SK-N-SH treated with all-trans-retinoic acid at 6 μM for 48 hours (cell line): Measurements from ENCODE around the gene PROM2.

Experiments
- ATAC-seq: fragments of 200-7000 bp; cut with Tn5 transposase; 3 replicates; pipeline ENCODE4 v1.9.1; 2020; ENCODE audit warnings: mild to moderate bottlenecking, moderate library complexity
- ARNTL ChIP-seq: fragments of 450-650 bp; formaldehyde crosslinking; IDR thresholded peaks from 2 replicates; pipeline ENCODE4 v1.5.0; 2020; ENCODE audit warnings: low read depth, mild to moderate bottlenecking, moderate library complexity, borderline replicate concordance
- BACH2 ChIP-seq: fragments of 250-450 bp; sonication (Bioruptor Pico); IDR thresholded peaks from 2 replicates; pipeline ENCODE4 v1.9.0; 2021; ENCODE audit warnings: mild to moderate bottlenecking, borderline replicate concordance
- CREB5 ChIP-seq: fragments of 250-450 bp; sonication (Bioruptor Pico); IDR thresholded peaks from 2 replicates; pipeline ENCODE4 v1.5.1; 2020; ENCODE audit warnings: low read depth, mild to moderate bottlenecking, moderate library complexity
- CSDC2 ChIP-seq: fragments of 250-450 bp; sonication (Bioruptor Pico); IDR thresholded peaks from 2 replicates; pipeline ENCODE4 v1.5.0; 2020; ENCODE audit warnings: mild to moderate bottlenecking, moderate library complexity
- CSRNP3 ChIP-seq: fragments of 250-450 bp; sonication (Bioruptor Pico); IDR thresholded peaks from 2 replicates; pipeline ENCODE4 v1.5.1; 2021; ENCODE audit warnings: mild to moderate bottlenecking, moderate library complexity
- ESRRG ChIP-seq: fragments of 250-450 bp; sonication (Bioruptor Pico); IDR thresholded peaks from 2 replicates; pipeline ENCODE4 v1.6.1; 2021; ENCODE audit warnings: mild to moderate bottlenecking
- GLIS3 ChIP-seq: fragments of 250-450 bp; sonication (Bioruptor Pico); IDR thresholded peaks from 2 replicates; pipeline ENCODE4 v1.5.0; 2020; ENCODE audit warnings: mild to moderate bottlenecking, moderate library complexity
- ISL1 ChIP-seq: fragments of 250-450 bp; sonication (Bioruptor Pico); IDR thresholded peaks from 2 replicates; pipeline ENCODE4 v2.1.2; 2022; ENCODE audit warnings: mild to moderate bottlenecking, moderate library complexity
- OSR1 ChIP-seq: fragments of 250-450 bp; sonication (Bioruptor Pico); IDR thresholded peaks from 2 replicates; pipeline ENCODE4 v1.8.0; 2022; ENCODE audit warnings: moderate library complexity, mild to moderate bottlenecking, inconsistent platforms
- PATZ1 ChIP-seq: fragments of 250-450 bp; sonication (Bioruptor Pico); IDR thresholded peaks from 2 replicates; pipeline ENCODE4 v1.8.0; 2020; ENCODE audit warnings: mild to moderate bottlenecking, moderate library complexity, borderline replicate concordance
- POU6F1 ChIP-seq: fragments of 250-450 bp; sonication (Bioruptor Pico); IDR thresholded peaks from 2 replicates; pipeline ENCODE4 v1.8.0; 2021; ENCODE audit warnings: low read depth, mild to moderate bottlenecking, moderate library complexity, borderline replicate concordance
- PPARA ChIP-seq: fragments of 250-450 bp; sonication (Bioruptor Pico); IDR thresholded peaks from 2 replicates; pipeline ENCODE4 v1.5.0; 2020; ENCODE audit warnings: mild to moderate bottlenecking, borderline replicate concordance
- RARB ChIP-seq: fragments of 250-450 bp; sonication (Bioruptor Pico); IDR thresholded peaks from 2 replicates; pipeline ENCODE4 v1.8.0; 2021; ENCODE audit warnings: mild to moderate bottlenecking, moderate library complexity
- SNAI2 ChIP-seq: fragments of 250-450 bp; sonication (Bioruptor Pico); IDR thresholded peaks from 2 replicates; pipeline ENCODE4 v1.5.0; 2020; ENCODE audit warnings: mild to moderate bottlenecking, moderate library complexity
- TCF4 ChIP-seq: fragments of 250-450 bp; sonication (Bioruptor Pico); IDR thresholded peaks from 2 replicates; pipeline ENCODE4 v1.8.0; 2021; ENCODE audit warnings: mild to moderate bottlenecking, moderate library complexity, borderline replicate concordance
- ZC3H10 ChIP-seq: fragments of 250-450 bp; sonication (Bioruptor Pico); IDR thresholded peaks from 2 replicates; pipeline ENCODE4 v1.5.1; 2021; ENCODE audit warnings: mild to moderate bottlenecking, moderate library complexity
- ZFP3 ChIP-seq: fragments of 250-450 bp; sonication (Bioruptor Pico); IDR thresholded peaks from 2 replicates; pipeline ENCODE4 v1.5.0; 2020; ENCODE audit warnings: mild to moderate bottlenecking, moderate library complexity
- ZNF70 ChIP-seq: fragments of 450-650 bp; formaldehyde crosslinking; IDR thresholded peaks from 2 replicates; pipeline ENCODE4 v1.5.0; 2020; ENCODE audit warnings: mild to moderate bottlenecking, moderate library complexity

Gene PROM2

GRCh38 chr2:95287806-95288205 is 13.6 kb downstream of the PROM2 start:
- ATAC-seq = no peak
- TF ChIP-seq SNAI2 (CRISPR knock-in tag) = no peak
- no peak for TF ChIP-seq ARNTL (CRISPR knock-in tag)
- TF ChIP-seq POU6F1 = no peak
- no peak for TF ChIP-seq TCF4

GRCh38 chr2:95289253-95289652 is 15.0 kb downstream of the PROM2 start:
- no peak for TF ChIP-seq CSDC2 (CRISPR knock-in tag)
- TF ChIP-seq TCF4 = no peak
- no peak for TF ChIP-seq OSR1 (CRISPR knock-in tag)
- TF ChIP-seq PATZ1 (CRISPR knock-in tag) = no peak
- no peak for TF ChIP-seq PPARA (CRISPR knock-in tag)
- no peak for TF ChIP-seq ISL1 (CRISPR knock-in tag)
- TF ChIP-seq ZNF70 = no peak
- no peak for TF ChIP-seq CREB5
- TF ChIP-seq CSRNP3 (CRISPR knock-in tag) = no peak
- TF ChIP-seq RARB (CRISPR knock-in tag) = no peak
- no peak for TF ChIP-seq SNAI2 (CRISPR knock-in tag)
- TF ChIP-seq ZFP3 = no peak
- TF ChIP-seq, all 23 proteins: peak for 0
- no peak for ATAC-seq

- TF ChIP-seq POU6F1 = no peak
- TF ChIP-seq ZC3H10 (CRISPR knock-in tag) = no peak
- TF ChIP-seq ISL1 (CRISPR knock-in tag) = no peak
- no peak for TF ChIP-seq CSRNP3 (CRISPR knock-in tag)
- no peak for TF ChIP-seq ZNF70
- no peak for TF ChIP-seq ZFP3
- TF ChIP-seq CSDC2 (CRISPR knock-in tag) = no peak
- TF ChIP-seq PPARA (CRISPR knock-in tag) = no peak
- ATAC-seq = no peak
Observed at GRCh38 chr2:95291222-95291621, 17.0 kb downstream of the PROM2 start.

- TF ChIP-seq POU6F1 = no peak
- no peak for TF ChIP-seq CSDC2 (CRISPR knock-in tag)
- TF ChIP-seq PPARA (CRISPR knock-in tag) = no peak
- TF ChIP-seq ZNF70 = no peak
- no peak for TF ChIP-seq ESRRG (CRISPR knock-in tag)
- no peak for TF ChIP-seq BACH2 (CRISPR knock-in tag)
- no peak for TF ChIP-seq GLIS3 (CRISPR knock-in tag)
- no peak for TF ChIP-seq ISL1 (CRISPR knock-in tag)
- TF ChIP-seq TCF4 = no peak
- TF ChIP-seq ARNTL (CRISPR knock-in tag) = no peak
- no peak for ATAC-seq
Observed at GRCh38 chr2:95292623-95293260, 18.5 kb downstream of the PROM2 start.
